ENCODE results near the gene GARNL3.

The GARNL3 gene

DNA sequence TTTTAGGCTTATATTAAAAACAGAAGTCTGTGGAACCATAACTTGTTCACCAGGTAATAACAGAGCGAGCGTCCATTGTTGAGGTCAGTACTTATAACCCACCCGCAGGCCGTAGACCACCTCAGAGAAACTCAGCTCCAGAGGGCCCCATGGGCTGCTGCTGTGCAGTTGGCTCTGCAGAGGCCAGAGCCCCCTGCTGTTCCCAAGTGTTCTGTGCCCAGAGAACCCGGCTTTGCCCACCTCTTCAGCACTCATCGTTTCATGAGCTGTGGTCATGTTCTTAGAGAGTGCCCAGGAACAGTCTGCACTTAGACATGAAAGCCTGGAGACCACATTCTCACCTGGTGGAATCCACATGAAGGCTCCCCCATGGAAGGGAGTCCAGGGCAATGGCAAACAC, 82.0 kb downstream of the GARNL3 start:
- CTCF ChIA-PET, result interaction anchor here (1.1 kb wide), 1 partner anchor 8 kb away, joined by 3 read pairs; no protein-coding TSS in a partner anchor
- POLR2A ChIA-PET, result no interaction called here
- DNase-seq (ENCODE audit: low read depth, low spot score), result no peak
- H3K4me3 ChIP-seq (ENCODE audit: low read depth, low read length), result no peak overlapping the region
- TF ChIP-seq, protein P1, sequence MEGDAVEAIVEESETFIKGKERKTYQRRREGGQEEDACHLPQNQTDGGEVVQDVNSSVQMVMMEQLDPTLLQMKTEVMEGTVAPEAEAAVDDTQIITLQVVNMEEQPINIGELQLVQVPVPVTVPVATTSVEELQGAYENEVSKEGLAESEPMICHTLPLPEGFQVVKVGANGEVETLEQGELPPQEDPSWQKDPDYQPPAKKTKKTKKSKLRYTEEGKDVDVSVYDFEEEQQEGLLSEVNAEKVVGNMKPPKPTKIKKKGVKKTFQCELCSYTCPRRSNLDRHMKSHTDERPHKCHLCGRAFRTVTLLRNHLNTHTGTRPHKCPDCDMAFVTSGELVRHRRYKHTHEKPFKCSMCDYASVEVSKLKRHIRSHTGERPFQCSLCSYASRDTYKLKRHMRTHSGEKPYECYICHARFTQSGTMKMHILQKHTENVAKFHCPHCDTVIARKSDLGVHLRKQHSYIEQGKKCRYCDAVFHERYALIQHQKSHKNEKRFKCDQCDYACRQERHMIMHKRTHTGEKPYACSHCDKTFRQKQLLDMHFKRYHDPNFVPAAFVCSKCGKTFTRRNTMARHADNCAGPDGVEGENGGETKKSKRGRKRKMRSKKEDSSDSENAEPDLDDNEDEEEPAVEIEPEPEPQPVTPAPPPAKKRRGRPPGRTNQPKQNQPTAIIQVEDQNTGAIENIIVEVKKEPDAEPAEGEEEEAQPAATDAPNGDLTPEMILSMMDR (IDR thresholded peaks at IDR 0.05; ENCODE audit: insufficient read depth, low read length, missing control alignments), result no peak

DNA sequence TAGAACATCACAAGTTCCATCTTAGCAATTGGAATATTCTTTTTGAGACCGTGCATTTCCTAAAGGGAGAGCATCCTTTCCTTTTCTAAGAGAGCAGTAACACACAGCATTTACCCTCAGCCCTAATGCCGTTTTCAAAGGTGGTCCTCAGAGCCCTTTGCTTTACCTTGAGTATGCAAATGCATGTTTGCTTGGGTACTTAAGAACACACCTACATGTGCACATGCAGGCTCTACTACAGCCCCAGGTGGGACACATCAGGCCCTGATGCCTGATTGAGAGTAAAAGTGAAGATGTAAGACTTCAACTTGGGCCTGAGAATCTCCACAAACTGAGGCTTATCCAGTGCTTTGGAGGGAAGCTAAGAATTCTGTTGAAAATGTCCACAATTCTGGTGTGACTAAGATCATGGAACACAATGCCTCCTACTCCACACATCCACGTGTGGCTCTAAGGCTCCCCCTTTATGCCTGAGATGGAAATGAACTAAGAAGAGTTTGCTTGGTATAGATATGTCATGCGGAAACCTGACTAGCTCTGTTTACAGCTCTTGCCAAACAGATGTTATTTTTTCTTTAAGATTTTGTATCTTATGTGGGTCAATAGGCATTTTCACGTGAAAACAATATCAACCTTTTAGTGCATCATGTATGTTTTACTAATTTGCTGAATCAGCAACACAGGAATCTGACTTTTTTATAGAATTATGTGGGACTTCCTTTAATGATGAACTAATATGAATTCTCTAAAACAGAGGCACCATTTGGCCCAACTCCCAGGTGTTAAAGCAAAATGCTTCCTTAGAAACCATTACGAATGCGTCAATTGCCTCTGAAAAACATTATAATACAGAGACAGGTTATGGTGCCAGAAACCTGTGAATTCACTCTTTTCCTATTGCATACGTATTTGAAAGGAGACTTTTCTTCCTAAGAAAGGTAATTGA, 83.5 kb downstream of the GARNL3 start:
- peak; percentile 4 for DNase-seq (ENCODE audit: low read depth, low spot score)
- ChIA-PET CTCF (interaction anchor here (0.6 to 1.4 kb wide), 4 partner anchors 46 to 139 kb away, joined by 3 to 5 read pairs (median 3); no protein-coding TSS in a partner anchor), POLR2A (no interaction called here)
- TF ChIP-seq, protein P1 (IDR thresholded peaks at IDR 0.05; ENCODE audit: insufficient read depth, low read length, missing control alignments), result peak; percentile 48
- no peak overlapping the region for H3K4me3 ChIP-seq (ENCODE audit: low read depth, low read length)

DNA sequence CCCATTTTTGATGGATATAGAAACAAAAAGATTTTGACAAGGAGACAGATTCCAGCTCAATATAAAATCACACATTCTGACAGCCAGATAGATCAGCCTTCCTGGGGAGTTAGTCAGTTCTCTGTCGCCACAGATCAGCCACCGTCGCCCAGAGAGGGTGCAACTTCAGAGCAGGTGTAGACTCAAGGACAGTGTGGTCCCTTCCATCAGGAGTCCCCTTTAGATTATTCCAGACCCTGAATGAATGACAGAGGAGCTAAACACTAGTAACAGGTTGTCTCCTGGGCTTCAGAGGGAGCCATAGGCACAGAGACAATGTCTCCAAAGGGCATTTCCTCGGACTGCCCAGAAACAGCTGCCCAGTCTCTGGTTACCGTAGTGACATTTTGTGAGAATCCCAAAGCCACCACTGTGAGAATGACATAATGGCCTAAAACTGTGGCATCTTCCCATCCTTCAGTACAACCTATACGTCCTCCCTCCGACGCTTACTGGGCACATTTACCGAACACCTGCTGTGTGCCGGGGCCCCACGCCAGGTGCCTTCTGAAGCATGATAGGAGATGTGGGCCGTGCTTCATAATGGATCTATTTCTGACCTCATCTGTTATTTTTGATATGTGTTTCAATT, 85.0 kb downstream of the GARNL3 start:
- no peak overlapping the region for H3K4me3 ChIP-seq (ENCODE audit: low read depth, low read length)
- no peak for DNase-seq (ENCODE audit: low read depth, low spot score)
- TF ChIP-seq, protein P1 (IDR thresholded peaks at IDR 0.05; ENCODE audit: insufficient read depth, low read length, missing control alignments), result no peak
- ChIA-PET CTCF (interaction anchor here (1.0 to 1.4 kb wide), 2 partner anchors 11 to 44 kb away, joined by 3 read pairs; no protein-coding TSS in a partner anchor), POLR2A (no interaction called here)

DNA sequence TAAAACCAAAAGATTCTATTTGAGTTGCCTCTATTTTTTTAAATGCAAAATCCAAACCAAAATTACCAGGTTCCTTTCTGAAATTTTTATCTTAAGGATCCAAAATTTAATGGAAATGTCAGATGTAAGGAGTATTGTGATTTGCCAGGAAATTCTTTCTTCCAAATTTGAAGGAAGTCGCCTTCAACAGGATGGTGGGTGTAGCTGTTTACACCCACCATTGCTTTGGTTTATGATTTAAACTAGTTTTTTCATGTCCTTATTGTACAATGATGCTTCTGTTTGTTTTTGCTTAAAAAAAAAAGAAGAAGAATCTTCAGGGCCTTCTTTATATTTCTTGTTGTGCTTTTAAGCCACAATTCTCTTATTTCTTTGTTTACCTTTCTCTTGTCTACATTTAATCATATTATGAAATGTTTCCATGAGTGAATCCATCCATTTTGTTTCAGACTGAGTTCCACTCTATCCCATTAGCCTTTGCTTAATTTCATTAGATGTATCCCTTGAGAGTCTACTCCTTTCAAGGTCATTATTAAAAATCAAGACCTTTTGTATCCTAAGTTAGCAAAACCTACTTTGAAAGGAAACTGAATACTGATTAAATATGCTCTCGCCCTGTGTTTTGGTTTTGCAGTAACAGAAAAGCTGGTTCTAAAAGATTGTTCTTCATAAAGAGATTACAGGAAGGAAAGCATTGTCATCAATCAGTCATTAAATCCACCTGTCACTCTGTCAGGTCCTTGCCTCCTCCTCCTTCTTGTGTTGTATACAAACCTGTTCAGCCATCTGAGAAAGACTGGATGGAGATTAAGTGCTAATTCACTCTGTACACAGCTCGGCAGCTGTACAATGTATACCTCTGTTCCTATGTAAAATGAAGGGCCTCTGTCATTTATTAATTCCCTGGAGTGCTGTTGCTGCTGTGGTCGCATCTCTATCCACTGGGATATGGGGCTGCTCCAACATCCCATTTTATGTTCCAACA, 86.9 kb downstream of the GARNL3 start:
- ChIA-PET POLR2A (interaction anchor here (0.5 kb wide), 1 partner anchor 98 kb away, joined by 4 read pairs; no protein-coding TSS in a partner anchor), CTCF (no interaction called here)

DNA sequence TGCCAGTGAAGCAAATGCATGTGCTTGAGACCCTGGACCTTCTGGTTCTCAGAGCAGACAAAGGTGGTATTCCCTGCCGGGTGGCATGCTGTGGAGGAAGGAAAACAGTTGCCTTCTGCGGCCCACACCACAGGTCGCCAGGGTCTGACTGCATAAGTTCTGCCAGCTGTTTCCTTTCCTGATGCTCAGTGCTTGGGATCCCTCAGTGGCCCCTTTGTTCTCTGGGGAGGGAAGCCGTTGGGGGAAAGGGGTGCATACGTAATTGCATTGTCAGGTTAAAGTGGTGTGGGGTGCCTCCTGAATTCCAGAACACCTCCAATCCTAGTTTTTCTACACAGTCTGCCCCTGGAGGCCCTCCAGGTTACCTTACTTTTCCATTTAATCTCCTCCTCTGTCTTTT, 89.3 kb downstream of the GARNL3 start:
- TF ChIP-seq, protein P1 (IDR thresholded peaks at IDR 0.05; ENCODE audit: insufficient read depth, low read length, missing control alignments), result no peak
- no peak overlapping the region for H3K4me3 ChIP-seq (ENCODE audit: low read depth, low read length)
- no peak for DNase-seq (ENCODE audit: low read depth, low spot score)
- POLR2A ChIA-PET, result no interaction called here
- CTCF ChIA-PET, result interaction anchor here (1.1 kb wide), 1 partner anchor 47 kb away, joined by 3 read pairs; no protein-coding TSS in a partner anchor

More for the DNA sequence above, 86.9 kb downstream of the GARNL3 start:
- TF ChIP-seq, protein P1 (IDR thresholded peaks at IDR 0.05; ENCODE audit: insufficient read depth, low read length, missing control alignments), result no peak
- H3K4me3 ChIP-seq (ENCODE audit: low read depth, low read length), result no peak overlapping the region
- DNase-seq (ENCODE audit: low read depth, low spot score), result no peak
